Measurements from ENCODE around the gene TRIM17.

DNA sequence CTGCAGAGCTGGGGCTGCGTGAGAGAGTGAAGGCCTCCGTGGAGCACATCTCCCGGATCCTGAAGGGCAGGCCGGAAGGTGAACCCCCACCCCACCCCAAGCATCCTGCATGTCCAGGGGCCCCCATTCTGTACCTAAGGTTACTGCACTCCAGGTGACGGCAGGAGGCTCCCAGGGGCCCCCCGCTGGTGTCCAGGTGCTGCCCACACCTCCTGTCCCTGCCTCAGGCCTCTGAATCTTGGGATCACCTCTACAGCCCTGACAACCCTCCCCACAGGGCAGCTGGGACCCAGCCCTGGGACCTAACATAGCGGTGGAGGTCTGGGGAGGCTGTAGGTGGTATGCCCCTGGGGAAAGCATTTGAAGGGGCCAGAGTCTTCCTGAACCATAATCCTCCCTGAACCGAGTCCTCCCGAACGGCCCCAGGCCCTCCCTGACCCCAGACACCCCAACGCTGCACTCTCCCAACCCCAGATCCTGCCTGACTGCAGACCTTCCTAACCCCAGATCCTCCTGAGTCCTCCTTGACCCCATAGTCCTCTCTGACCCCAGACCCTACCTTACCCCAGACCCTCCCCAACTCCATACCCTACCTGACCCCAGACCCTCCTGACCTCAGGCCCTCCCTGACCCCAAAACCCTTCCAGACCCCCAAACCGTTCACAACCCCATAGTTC lies 43.5 kb downstream of the TRIM17 start:
- no peak for TF ChIP-seq USF1 (CRISPR knock-in tag; IDR thresholded peaks at IDR 0.05)
- no peak for TF ChIP-seq RAD21 (CRISPR knock-in tag; conservative IDR thresholded peaks at IDR 0.05 in 1 of 2, IDR thresholded peaks at IDR 0.05 in 1 of 2)
- TF ChIP-seq CTCF (IDR thresholded peaks at IDR 0.05 in 2 of 3, conservative IDR thresholded peaks at IDR 0.05 in 1 of 3; ENCODE audit: insufficient read depth in 2 of 3, low read depth in 1 of 3, low read length in 3 of 3) = no peak
- TF ChIP-seq, protein P1, sequence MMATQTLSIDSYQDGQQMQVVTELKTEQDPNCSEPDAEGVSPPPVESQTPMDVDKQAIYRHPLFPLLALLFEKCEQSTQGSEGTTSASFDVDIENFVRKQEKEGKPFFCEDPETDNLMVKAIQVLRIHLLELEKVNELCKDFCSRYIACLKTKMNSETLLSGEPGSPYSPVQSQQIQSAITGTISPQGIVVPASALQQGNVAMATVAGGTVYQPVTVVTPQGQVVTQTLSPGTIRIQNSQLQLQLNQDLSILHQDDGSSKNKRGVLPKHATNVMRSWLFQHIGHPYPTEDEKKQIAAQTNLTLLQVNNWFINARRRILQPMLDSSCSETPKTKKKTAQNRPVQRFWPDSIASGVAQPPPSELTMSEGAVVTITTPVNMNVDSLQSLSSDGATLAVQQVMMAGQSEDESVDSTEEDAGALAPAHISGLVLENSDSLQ (IDR thresholded peaks at IDR 0.05) = no peak
- TF ChIP-seq TCF7 (IDR thresholded peaks at IDR 0.05; ENCODE audit: borderline replicate concordance) = no peak
- no peak for TF ChIP-seq POLR2A (conservative IDR thresholded peaks at IDR 0.05)
- TF ChIP-seq CREB3 (tag; conservative IDR thresholded peaks at IDR 0.05; ENCODE audit: low read depth) = no peak
- TF ChIP-seq GABPA (tag; conservative IDR thresholded peaks at IDR 0.05; ENCODE audit: low read depth) = no peak
- TF ChIP-seq MAX (CRISPR knock-in tag; IDR thresholded peaks at IDR 0.05) = no peak
- TF ChIP-seq LCOR (CRISPR knock-in tag; IDR thresholded peaks at IDR 0.05) = no peak
- TF ChIP-seq, protein P2, sequence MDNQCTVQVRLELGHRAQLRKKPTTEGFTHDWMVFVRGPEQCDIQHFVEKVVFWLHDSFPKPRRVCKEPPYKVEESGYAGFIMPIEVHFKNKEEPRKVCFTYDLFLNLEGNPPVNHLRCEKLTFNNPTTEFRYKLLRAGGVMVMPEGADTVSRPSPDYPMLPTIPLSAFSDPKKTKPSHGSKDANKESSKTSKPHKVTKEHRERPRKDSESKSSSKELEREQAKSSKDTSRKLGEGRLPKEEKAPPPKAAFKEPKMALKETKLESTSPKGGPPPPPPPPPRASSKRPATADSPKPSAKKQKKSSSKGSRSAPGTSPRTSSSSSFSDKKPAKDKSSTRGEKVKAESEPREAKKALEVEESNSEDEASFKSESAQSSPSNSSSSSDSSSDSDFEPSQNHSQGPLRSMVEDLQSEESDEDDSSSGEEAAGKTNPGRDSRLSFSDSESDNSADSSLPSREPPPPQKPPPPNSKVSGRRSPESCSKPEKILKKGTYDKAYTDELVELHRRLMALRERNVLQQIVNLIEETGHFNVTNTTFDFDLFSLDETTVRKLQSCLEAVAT (IDR thresholded peaks at IDR 0.05) = no peak
- TF ChIP-seq POLR2AphosphoS5 (IDR thresholded peaks at IDR 0.05; ENCODE audit: control insufficient read depth, insufficient read depth, low read depth, low read length) = no peak
- no peak for TF ChIP-seq YY1 (IDR thresholded peaks at IDR 0.05; ENCODE audit: borderline replicate concordance in 1 of 3, control insufficient read depth in 1 of 3, extremely low read depth in 1 of 3, insufficient read depth in 3 of 3, insufficient read length in 1 of 3, insufficient replicate concordance in 2 of 3, low read depth in 1 of 3, low read length in 2 of 3)

All from K562 (cell line).